HG03108 (cell line): ENCODE measurements around the gene NUMB.

Experiments used
- ATAC-seq: cut with Tn5 transposase; IDR thresholded peaks from one replicate; pipeline ENCODE4 v1.9.1; 2021; ENCODE audit warnings: moderate library complexity; ENCODE audit not compliant: unreplicated experiment

Gene NUMB

DNA sequence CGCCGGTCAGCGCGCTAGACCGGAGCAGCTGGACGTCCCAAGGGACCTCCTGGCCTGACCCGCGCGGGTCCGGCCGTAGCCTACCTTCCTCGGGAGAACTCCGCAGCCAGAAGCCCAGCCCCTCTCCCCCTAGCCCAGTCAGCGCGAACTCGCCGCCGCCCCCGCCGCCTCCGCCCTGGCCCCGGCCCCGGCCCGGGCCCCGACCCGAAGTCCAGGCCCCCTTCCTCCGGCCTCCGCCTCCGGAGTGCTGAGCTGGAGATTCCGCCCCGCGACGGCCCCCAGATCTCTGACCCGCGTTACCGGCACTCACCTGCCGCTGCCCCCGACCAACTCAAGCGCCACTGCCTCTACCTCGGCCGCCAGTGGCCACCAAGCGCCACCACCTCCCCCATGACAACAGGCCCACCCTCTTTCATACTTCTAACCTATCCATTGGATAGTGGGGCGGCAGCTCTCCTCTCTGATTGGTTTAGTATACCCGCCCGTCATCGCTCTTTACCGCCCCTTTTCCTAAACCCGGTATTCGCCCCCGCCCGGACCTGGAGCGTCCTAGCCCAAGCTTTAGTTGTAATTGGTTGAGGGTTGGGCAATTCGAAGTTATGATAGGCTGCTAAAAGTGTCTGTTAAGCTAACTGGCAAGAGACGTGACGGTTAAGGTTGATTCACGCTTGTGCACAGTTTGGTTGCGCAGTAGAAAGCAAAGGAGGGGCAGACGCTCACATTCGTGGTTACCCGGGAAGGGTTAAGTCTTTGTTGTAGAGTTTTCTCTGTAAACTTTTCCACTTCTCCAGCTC lies at the start of gene NUMB:
NUMB (minus strand) TSS at position 364 of the 794 bp plus-strand sequence. CDS start 102,795 bp downstream, outside the sequence.
- ATAC-seq, result peak; percentile 88

GRCh38 chr14:73503648-73504047 lies 45.3 kb upstream of the NUMB start:
- ATAC-seq, result no peak

GRCh38 chr14:73502017-73502619 lies 43.8 kb upstream of the NUMB start:
- ATAC-seq, result no peak

GRCh38 chr14:73500360-73500759 lies 42.0 kb upstream of the NUMB start:
- no peak for ATAC-seq

- ATAC-seq, result no peak
Measured at GRCh38 chr14:73494593-73494992, 36.2 kb upstream of the NUMB start.

- ATAC-seq, result no peak
Measured at GRCh38 chr14:73492670-73493069, 34.3 kb upstream of the NUMB start.

DNA sequence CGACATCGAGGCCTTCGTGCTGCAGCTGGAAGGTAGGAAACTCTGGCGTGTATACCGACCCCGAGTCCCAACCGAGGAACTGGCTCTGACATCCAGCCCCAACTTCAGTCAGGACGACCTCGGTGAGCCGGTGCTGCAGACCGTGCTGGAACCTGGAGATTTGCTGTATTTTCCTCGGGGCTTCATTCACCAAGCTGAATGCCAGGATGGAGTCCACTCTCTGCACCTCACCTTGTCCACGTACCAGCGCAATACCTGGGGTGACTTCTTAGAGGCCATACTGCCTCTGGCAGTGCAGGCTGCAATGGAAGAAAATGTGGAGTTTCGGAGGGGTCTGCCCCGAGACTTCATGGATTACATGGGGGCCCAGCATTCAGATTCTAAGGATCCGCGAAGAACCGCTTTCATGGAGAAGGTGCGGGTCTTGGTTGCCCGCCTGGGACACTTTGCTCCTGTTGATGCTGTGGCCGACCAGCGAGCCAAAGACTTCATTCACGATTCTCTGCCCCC lies 33.8 kb upstream of the NUMB start:
- ATAC-seq, result no peak

DNA sequence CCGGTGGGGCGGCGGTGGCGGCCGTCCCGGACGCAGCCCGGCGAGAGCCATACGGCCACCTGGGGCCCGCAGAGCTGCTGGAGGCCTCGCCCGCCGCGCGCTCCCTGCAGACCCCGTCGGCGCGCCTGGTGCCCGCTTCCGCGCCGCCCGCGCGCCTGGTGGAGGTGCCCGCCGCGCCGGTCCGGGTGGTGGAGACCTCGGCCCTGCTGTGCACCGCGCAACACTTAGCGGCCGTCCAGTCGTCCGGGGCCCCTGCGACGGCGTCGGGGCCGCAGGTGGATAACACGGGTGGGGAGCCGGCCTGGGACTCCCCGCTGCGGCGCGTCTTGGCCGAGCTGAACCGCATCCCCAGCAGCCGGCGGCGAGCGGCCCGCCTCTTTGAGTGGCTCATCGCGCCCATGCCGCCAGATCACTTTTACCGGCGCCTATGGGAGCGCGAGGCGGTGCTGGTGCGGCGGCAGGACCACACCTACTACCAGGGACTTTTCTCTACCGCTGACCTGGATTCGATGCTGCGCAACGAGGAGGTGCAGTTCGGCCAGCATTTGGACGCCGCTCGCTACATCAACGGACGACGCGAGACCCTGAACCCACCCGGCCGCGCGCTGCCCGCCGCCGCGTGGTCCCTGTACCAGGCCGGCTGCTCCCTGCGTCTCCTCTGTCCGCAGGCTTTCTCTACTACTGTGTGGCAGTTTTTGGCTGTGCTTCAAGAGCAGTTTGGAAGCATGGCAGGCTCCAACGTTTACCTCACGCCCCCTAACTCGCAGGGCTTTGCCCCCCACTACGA lies 33.1 kb upstream of the NUMB start:
- ATAC-seq, result peak; percentile 34

- ATAC-seq, result no peak
Measured at GRCh38 chr14:73489481-73490175, 31.3 kb upstream of the NUMB start.

GRCh38 chr14:73478684-73479083 lies 20.3 kb upstream of the NUMB start:
- no peak for ATAC-seq

DNA sequence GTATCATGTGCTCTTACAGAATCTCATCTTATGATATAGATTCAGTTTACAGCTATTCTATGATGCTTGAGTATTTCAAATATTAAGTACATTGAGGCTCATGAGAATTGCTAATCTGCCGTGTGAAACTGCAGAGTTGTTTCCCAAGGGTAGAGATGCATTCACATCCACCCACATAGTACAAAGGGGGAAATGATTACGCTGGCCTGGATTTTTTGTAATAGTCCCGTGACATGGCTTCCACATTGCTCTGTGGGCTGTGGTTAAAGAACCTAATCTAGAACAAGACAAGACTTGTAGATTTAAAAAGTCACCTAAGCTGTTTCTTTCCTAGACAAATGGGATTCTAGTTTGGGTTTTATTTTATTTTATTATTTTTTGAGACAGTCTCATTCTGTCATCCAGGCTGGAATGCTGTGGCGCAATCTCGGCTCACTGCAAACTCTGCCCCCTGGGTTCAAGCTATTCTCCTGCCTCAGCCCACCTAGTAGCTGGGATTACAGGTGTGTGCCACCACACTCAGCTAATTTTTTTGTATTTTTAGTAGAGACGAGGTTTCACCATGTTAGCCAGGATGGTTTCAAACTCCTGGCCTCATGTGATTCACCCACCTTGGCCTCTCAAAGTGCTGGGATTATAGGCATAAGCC lies 19.4 kb upstream of the NUMB start:
- ATAC-seq, result no peak

DNA sequence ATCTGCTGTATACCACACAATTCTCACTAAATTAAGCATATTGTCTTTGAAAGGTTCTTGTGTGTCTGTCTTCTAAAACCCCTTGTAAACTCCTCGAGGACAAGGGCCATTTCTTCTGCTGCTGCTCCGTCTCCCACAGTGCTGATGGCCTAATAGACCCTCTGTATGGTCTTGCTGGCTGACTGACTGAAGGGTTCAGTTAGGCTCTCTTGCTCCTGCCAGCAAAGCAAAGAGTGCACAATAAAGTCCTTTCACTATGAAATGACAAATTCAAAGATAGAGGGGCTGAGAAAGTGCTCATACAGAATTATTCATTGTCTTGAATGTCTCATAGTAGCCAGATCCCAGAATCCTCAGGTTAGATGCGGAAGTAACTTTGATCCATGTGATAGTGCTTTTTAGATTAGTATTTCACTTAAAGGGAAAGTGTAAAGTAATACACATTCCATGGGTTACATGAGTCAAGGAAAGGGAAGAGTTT lies 18.1 kb upstream of the NUMB start:
- no peak for ATAC-seq

DNA sequence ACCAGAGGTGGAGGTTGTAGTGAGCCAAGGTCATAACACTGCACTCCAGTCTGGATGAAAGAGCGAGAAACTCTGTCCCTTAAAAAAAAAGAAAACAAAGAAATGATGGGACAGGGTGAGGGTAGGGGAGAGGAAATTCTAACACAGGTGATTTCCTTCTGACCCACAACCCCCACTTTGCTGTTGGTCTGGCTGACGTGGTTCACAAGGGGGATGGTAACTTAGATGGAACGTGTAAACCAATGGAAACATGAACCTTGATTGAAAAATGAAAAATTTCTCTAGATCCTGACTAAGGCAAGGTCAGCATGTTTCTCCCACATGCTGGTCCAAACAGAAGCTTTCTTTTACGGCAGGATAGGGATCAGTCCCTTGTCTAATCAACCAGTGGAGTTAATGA lies 16.6 kb upstream of the NUMB start:
- no peak for ATAC-seq

- ATAC-seq, result no peak
Measured at GRCh38 chr14:73472185-73473114, 14.1 kb upstream of the NUMB start.

DNA sequence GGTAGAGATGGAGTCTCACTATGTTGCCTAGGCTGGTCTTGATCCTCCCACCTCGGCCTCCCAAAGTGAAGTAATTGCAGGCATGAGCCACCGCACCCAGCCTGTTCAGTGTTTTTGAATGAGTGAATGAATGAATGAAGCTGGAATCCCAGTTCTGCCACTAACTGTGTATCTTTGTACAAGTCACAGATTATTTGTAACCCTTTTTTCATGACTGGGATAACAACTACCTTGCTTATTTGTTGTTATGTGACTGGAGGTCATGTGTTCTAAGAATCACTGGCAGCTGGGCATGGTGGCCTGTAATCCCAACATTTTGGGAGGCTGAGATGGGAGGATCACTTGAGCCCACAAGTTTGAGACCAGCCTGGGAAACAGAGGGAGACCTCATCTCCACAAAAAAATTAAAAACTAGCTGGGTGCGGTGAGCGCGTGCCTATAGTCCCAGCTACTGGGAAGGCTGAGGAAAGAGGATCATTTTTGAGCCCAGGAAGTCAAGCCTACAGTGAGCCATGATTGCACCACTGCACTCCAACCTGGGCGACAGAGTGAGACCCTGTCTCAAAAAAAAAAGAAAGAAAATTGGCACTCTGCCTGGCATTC lies 13.3 kb upstream of the NUMB start:
- ATAC-seq, result no peak

GRCh38 chr14:73468828-73469375 lies 10.6 kb upstream of the NUMB start:
- no peak for ATAC-seq

GRCh38 chr14:73467800-73468199 lies 9.5 kb upstream of the NUMB start:
- ATAC-seq, result no peak

DNA sequence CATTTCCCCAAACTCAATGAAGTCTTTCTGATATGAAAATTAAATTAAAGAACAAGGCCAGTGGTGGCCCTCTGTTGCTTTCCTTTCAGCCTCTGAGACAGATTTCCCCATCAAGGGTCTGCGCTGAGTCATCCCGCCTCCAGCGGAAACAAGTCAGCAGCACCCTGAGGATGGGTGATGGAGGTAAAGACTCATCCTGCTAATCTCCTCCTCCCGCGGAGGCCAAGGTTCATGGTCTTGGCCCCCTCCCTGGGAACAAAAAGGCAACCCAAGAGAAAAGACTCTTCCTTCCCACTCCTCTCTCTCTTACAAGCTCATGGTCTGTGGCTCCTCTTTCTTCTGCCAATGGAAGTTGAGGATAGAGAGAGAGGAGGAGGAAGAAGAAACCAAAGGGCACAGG lies 9.0 kb upstream of the NUMB start:
- ATAC-seq, result no peak

DNA sequence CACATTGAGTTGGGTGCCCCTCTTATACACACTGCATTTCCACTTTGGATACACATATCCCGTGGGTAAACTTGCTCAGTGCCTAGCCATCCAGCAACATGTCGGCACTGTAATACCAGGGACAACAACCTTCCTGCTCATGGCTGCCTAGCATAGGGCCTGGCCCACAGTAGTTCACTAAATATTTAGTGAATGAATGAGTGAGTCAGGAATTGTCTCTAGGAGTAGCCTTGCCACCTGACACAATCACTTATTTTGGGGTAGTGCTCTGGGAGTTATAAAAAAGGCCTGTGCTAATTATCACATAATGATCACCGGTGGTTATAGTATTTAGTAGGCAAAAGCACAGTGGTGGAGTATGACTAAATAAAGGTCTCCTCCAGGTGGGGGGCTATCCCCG lies 8.5 kb upstream of the NUMB start:
- ATAC-seq, result no peak
